SJSA1 (cell line): ENCODE data around the gene RADIL. TPM values are rescaled to one million over a fixed set of nuclear protein-coding genes. Genes with fewer than 3 reads are reported as not detected.
A peak's percentile ranks its signal among the peaks of the same experiment; 100 is the strongest.

Experiments used
- DNase-seq, 2 experiments: peaks; one replicate each; pipeline ENCODE4 v3.0.0-alpha.2; 2015 to 2020; ENCODE audit warnings: low spot score in 2 of 2, low read depth in 1 of 2
- H3K27ac ChIP-seq: fragments of 250-450 bp; sonication (Bioruptor Pico); 2 replicates; pipeline ENCODE4 v1.5.1; 2020; ENCODE audit warnings: mild to moderate bottlenecking, moderate library complexity
- H3K27me3 ChIP-seq: fragments of 250-450 bp; sonication (Bioruptor Pico); replicated peaks from 2 replicates; pipeline ENCODE4 v1.5.1; 2020; ENCODE audit warnings: mild to moderate bottlenecking, moderate library complexity
- H3K36me3 ChIP-seq: fragments of 250-450 bp; sonication (Bioruptor Pico); 2 replicates; pipeline ENCODE4 v1.5.1; 2020; ENCODE audit warnings: mild to moderate bottlenecking
- H3K4me1 ChIP-seq: fragments of 250-450 bp; sonication (Bioruptor Pico); replicated peaks from 2 replicates; pipeline ENCODE4 v1.6.1; 2021; ENCODE audit warnings: mild to moderate bottlenecking
- H3K4me3 ChIP-seq: fragments of 250-450 bp; sonication (Bioruptor Pico); 2 replicates; pipeline ENCODE4 v1.5.1; 2020; ENCODE audit warnings: mild to moderate bottlenecking
- H3K9me3 ChIP-seq: fragments of 250-450 bp; sonication (Bioruptor Pico); replicated peaks from 2 replicates; pipeline ENCODE4 v1.5.1; 2020; ENCODE audit warnings: mild to moderate bottlenecking
- total RNA-seq: library from RNA; depleted of rRNA; stranded (reverse); fragments of >200 nt; shearing (Covaris generic); gene quantifications from 2 replicates; pipeline ENCODE4 v1.2.3, GENCODE V29; 2014

The RADIL gene
- total RNA-seq, 1 experiment from 2014 or later: 0.24 TPM

GRCh38 chr7:4775848-4776623 lies 107.5 kb downstream of the RADIL start:
- Histone ChIP-seq H3K9me3 (no peaks in the 10 kb centered on the region), H3K27me3 (no peaks in the 10 kb centered on the region), H3K4me1 (peaks cover 17% of the 10 kb centered on the region), H3K36me3 (peaks cover 31% of the 10 kb centered on the region), H3K27ac (peak overlapping the region; percentile 89), H3K4me3 (peak overlapping the region; percentile 78)
- DNase-seq: no peak

DNA sequence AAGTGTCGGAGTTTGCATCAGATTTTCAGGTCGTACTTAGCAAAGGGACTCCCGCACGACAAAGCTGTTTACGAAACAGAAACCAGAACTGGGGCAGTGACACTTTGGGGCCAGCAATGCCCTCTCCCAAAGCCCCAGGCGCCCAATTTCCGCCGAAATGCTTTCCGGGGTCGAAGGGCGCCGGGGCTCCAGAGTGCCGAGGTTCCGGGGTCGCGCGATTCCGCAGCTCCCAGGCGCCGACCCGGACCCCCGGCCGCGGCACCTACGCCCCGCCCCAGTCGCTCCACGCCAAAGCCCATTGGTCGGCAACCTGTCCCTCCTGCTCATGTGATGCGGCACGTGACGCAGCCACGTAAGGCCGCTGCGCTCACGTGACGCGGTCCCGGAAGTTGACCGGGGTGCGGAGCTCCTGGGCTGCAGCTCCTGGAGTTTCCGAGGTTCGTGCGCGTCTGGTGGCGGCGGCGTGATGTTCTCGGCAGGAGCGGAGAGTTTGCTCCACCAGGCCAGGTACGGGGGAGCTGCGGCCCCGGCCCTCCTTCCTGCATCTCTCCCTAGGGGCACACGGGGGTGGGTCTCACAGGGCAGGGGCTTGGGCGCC lies 108.2 kb downstream of the RADIL start, which contains the start of gene AP5Z1:
AP5Z1 (plus strand) TSS at position 374 of the 598 bp plus-strand sequence; CDS start at position 467, 93 bp downstream.
- Histone ChIP-seq H3K4me3 (peak within 1 kb of the TSS; percentile 78), H3K27ac (peak within 1 kb of the TSS; percentile 89), H3K9me3 (no peaks in the 10 kb centered on the region), H3K36me3 (peaks cover 28% of the 10 kb centered on the region), H3K27me3 (no peaks in the 10 kb centered on the region), H3K4me1 (peaks cover 17% of the 10 kb centered on the region)
- DNase-seq: peak; percentile 96 to 97

DNA sequence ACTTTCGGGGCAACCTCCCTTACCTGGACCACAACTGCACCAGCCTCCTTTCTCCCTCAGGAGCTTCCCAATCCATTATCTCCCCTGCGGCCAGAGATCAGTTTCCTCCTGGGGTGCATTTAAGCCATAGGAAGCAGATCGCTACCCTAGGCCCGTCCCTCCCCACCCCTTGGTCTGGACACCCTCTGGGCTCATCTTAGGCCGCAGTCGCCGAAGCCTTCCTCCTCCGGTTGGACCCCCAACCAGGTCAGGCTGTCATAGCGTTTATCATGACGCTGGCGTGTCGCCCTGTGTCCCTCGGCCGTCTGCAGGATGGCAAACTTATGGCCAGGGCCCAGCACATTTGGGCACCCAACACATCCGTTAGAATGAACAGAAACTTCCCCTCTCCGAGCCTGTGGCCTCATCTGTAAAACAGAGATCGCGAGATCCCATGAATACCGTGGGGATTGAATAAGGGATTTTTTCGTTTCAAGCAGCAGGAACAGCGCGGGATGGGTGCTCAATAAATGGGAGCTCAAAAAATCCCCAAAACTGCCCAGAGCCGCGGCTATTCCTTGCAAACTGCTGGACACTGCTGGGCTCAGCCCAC lies 108.8 kb downstream of the RADIL start:
- Histone ChIP-seq H3K4me3 (peak overlapping the region; percentile 78), H3K9me3 (no peaks in the 10 kb centered on the region), H3K36me3 (peaks cover 29% of the 10 kb centered on the region), H3K27me3 (no peaks in the 10 kb centered on the region), H3K4me1 (peaks cover 21% of the 10 kb centered on the region), H3K27ac (peak overlapping the region; percentile 89)
- DNase-seq: no peak

DNA sequence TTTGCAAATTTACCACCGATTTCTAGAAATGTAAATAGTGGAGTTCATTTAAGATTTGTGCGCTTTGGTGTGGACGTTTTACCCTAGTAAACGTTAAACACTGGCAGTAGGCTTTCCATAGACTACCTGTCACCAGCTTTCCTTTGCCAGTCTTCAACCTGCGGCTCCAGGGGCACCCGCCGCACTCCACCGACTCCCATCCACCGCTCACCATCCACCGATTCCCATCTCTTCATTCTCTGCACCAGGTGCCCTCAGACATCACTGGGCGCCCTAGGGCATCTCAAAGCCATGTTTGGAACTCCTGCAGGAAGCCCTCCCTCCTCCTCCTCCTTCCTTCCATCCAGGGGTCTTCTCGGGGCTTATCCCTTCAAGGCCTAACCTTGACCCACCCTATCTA lies 109.5 kb downstream of the RADIL start:
- Histone ChIP-seq H3K36me3 (peaks cover 29% of the 10 kb centered on the region), H3K4me3 (no peak overlapping the region), H3K27me3 (no peaks in the 10 kb centered on the region), H3K4me1 (peaks cover 27% of the 10 kb centered on the region), H3K27ac (no peak overlapping the region), H3K9me3 (no peaks in the 10 kb centered on the region)
- DNase-seq: no peak

- H3K4me1 ChIP-seq: peaks cover 27% of the 10 kb centered on the region
- no peak overlapping the region for H3K4me3 ChIP-seq
- H3K27me3 ChIP-seq: no peaks in the 10 kb centered on the region
- no peaks in the 10 kb centered on the region for H3K9me3 ChIP-seq
- H3K27ac ChIP-seq: no peak overlapping the region
- DNase-seq: no peak
- H3K36me3 ChIP-seq: peaks cover 24% of the 10 kb centered on the region
These were observed 111.2 kb downstream of the RADIL start for GRCh38 chr7:4772306-4772705.

DNA sequence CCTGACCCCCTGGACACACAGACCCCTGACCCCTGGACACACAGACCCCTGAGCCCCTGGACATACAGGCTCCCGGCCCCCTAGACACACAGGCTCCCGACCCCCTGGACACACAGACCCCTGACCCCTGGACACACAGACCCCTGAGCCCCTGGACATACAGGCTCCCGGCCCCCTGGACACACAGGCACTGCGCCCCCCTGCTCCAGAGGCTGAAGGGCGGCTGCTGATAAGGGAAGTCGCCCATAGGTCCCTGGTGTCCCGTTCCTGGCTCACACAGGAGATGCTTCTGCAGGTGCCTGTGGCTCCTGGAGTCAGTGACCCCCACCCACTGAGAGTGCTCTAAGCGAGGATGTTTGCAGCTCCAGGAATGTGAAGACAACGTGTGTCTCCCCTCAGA lies 111.8 kb downstream of the RADIL start:
- Histone ChIP-seq H3K4me1 (peaks cover 25% of the 10 kb centered on the region), H3K9me3 (no peaks in the 10 kb centered on the region), H3K36me3 (peaks cover 23% of the 10 kb centered on the region), H3K27ac (no peak overlapping the region), H3K27me3 (no peaks in the 10 kb centered on the region), H3K4me3 (no peak overlapping the region)
- DNase-seq: no peak

DNA sequence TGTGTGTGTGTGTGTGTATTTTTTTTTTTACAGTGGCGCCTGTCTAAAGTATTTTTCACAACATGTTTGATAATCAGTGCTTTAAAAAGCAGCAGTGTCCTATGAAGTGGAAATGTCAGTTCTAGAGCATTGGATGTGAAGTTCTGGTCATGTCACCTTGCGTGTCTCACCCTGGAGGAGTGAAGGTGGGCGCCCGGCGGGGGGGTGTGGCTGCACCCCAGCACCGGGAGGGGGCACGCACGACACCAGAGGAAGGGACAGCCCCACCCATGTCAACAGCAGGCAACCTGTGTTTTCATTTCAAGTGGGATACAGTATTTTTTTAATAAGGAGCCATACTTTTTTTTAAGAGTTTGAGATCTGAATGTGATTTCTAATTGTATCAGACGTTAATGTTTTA lies 112.6 kb downstream of the RADIL start:
- H3K27me3 ChIP-seq: no peaks in the 10 kb centered on the region
- no peak for DNase-seq
- peaks cover 18% of the 10 kb centered on the region for H3K4me1 ChIP-seq
- H3K27ac ChIP-seq: no peak overlapping the region
- no peak overlapping the region for H3K4me3 ChIP-seq
- peaks cover 24% of the 10 kb centered on the region for H3K36me3 ChIP-seq
- H3K9me3 ChIP-seq: no peaks in the 10 kb centered on the region

DNA sequence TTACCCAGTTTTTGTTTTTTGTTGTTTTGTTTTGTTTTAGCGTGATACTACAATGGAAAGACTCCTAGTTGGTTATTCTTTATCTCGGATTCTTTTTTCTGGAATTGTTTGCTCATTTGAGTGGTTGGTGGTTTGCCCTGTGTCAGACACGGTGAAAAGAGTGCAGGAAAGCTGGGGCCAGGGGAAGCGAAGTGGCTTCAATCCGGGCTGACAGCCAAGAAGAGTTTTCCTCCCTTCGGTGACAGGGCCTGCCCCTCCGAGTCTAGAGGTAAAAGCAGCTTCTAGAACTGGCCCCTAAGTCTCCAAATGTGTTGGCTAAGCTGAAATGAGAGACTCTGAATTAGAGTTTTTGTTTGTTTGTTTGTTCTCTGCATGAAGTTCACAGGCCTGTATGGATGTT lies 113.8 kb downstream of the RADIL start:
- Histone ChIP-seq H3K4me1 (peaks cover 17% of the 10 kb centered on the region), H3K9me3 (no peaks in the 10 kb centered on the region), H3K36me3 (peaks cover 29% of the 10 kb centered on the region), H3K4me3 (no peak overlapping the region), H3K27me3 (no peaks in the 10 kb centered on the region), H3K27ac (no peak overlapping the region)
- DNase-seq: peak in 1 of 2 experiments; percentile 33

- peaks cover 10% of the 10 kb centered on the region for H3K4me1 ChIP-seq
- DNase-seq: no peak
- H3K27me3 ChIP-seq: no peaks in the 10 kb centered on the region
- no peak overlapping the region for H3K27ac ChIP-seq
- no peaks in the 10 kb centered on the region for H3K9me3 ChIP-seq
- peaks cover 38% of the 10 kb centered on the region for H3K36me3 ChIP-seq
- H3K4me3 ChIP-seq: no peak overlapping the region
These were observed 114.6 kb downstream of the RADIL start for GRCh38 chr7:4768597-4769569.

DNA sequence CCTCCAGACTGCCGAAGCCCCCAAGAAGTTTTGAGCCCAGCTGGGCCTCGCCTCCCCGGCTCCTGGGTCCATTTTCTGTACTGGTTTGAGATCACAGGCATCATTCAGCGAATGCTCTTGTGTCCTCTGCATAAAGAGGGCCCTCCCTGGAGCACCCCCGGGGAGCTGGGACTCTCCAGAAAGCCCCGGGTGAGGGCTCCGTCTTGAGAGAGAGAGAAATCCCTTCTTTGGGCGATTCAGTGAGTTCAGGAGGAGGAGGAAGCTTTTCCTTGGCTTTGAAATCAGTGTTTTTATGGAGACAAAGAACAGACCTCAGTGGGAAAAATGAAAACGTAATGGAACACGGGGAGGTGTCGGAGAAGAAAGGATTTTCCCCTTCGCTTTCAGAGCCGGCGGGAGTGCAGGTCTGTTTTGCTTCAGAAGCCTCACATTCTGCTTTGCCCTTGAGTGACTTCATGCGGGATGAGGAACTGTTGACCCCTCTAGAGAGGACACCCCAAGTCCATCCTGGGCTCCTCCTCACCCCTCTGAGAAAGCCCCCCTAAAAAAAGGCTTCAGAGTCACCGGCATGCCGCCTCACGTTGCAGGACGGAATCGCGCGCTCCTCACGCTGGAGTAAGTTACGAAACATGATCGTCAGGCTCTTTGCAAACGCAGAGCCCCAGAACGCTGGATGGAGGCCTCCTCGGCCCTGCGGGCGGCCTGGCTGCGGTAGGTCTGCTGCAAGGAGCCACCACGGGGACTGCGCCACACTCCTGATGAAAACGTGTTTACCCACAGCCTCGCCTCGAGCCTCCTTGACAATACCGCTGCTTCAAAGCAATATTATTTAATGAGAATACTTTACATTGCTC lies 116.6 kb downstream of the RADIL start:
- no peak overlapping the region for H3K4me3 ChIP-seq
- H3K27me3 ChIP-seq: no peaks in the 10 kb centered on the region
- H3K4me1 ChIP-seq: peaks cover 10% of the 10 kb centered on the region
- H3K27ac ChIP-seq: no peak overlapping the region
- peaks cover 53% of the 10 kb centered on the region for H3K36me3 ChIP-seq
- no peaks in the 10 kb centered on the region for H3K9me3 ChIP-seq
- no peak for DNase-seq

DNA sequence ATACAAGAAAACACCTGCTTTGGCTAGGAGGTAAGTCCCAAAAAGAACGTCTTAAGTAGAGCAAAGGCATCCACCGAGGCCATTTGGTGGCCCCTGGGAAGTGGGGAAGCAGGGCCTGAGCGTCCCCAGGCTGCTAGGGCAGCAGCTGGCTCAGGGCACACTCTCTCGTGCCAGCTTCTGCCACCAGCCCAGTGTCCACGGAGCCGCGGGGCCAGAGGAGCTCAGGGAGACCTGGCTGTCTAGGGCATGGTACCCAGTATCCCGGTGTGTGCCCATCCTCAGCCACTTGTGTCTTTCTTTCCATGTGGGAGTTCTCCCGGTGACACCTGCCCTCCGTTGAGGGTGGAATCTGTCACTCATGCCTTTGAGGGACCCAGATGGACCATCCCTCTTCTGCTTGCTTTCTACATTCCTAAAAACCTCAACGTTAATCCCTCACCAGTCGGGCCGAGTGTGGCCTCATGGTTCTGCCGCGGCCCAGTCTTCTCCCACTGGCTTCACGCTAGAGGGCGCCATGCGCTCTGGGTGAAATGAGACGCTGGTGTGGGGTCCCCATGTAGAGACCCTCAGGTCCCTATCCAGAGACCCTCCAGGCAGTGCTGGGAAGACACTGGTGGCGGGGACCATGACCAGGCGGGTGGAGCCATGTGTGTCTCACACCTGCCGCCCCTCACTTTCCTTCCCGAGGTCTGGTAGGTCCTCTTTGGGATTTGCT lies 117.6 kb downstream of the RADIL start:
- no peaks in the 10 kb centered on the region for H3K9me3 ChIP-seq
- peaks cover 10% of the 10 kb centered on the region for H3K4me1 ChIP-seq
- no peaks in the 10 kb centered on the region for H3K27me3 ChIP-seq
- no peak overlapping the region for H3K4me3 ChIP-seq
- H3K36me3 ChIP-seq: peaks cover 62% of the 10 kb centered on the region
- no peak overlapping the region for H3K27ac ChIP-seq
- no peak for DNase-seq

DNA sequence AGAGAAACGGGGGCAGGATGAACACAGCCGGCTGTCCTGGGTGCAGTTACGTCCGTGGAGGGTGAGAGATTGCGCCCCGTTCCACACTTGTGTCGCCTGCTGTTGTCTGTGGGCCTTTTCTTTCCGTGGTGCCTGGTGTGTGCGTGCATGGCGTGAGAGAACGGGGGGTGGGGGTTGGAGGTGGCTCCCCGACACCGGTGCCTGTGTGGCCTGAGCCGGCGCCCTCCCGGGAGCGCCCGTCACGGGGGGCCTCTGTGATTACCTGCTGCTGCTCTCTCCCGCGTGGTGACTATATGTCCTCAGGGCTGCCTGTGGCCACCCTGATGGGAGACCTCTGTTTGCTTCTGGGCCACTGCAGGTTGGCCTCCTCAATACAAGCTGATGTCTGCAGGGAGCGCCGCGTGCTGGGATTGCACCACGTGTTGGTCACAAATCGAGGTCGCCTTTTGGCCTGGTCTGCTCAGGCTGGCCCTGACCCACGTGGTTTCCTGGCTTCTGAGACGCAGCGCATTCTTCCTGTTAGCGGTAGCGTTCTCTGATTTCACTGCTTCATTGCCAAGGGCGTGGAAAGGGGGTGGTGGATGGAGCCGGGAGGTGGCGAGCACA lies 119.0 kb downstream of the RADIL start:
- H3K9me3 ChIP-seq: no peaks in the 10 kb centered on the region
- no peak overlapping the region for H3K4me3 ChIP-seq
- no peak for DNase-seq
- H3K27ac ChIP-seq: no peak overlapping the region
- H3K27me3 ChIP-seq: no peaks in the 10 kb centered on the region
- H3K36me3 ChIP-seq: peaks cover 70% of the 10 kb centered on the region
- peaks cover 3% of the 10 kb centered on the region for H3K4me1 ChIP-seq
